A549 (cell line): ENCODE data around the gene HIKESHI. TPM values are rescaled to one million over a fixed set of nuclear protein-coding genes. Genes with fewer than 3 reads are reported as not detected.

Experiments used
- ATAC-seq, 2 experiments: fragments of 200-7000 bp in 1 of 2; fragments of >200 bp in 1 of 2; cut with Nextera tagmentation in 1 of 2; cut with Tn5 transposase in 1 of 2; 3 replicates each; pipeline versions ENCODE4 v1.8.0 to v1.9.1; 2018 to 2020; ENCODE audit warnings: mild to moderate bottlenecking in 1 of 2, moderate library complexity in 1 of 2
- CTCF ChIA-PET: fragments of 300-600 bp; sonication (Branson Sonifier 250); formaldehyde crosslinking; extraction: SDS; loops from one replicate; lab custom pipeline; 2021; ENCODE audit warnings: antibody characterized with exemption, inconsistent platforms; lab: Yijun Ruan, JAX
- POLR2A ChIA-PET: fragments of 350-600 bp; formaldehyde crosslinking; extraction: SDS; loops from one replicate; lab custom pipeline; 2021; ENCODE audit warnings: antibody characterized with exemption, inconsistent platforms; lab: Yijun Ruan, JAX
- DNase-seq, 2 experiments: peaks; one replicate each; pipeline versions ENCODE4 v3.0.0 to v3.0.0-alpha.2; 2011 to 2016; ENCODE audit warnings: low read depth in 1 of 2, low spot score in 1 of 2
- FAIRE-seq: peaks from 2 replicates; lab custom pipeline; 2011; peaks lifted over from hg19 to GRCh38; lab: Jason Lieb, UNC
- H3K27ac ChIP-seq, 2 experiments: fragments of >200 bp; sonication (Bioruptor Twin); formaldehyde crosslinking; 3 replicates each; pipeline ENCODE4 v1.5.1; 2016 to 2017
- H3K4me1 ChIP-seq: fragments of >200 bp; sonication (Bioruptor Twin); formaldehyde crosslinking; 3 replicates; pipeline ENCODE4 v1.6.1; 2016
- H3K4me2 ChIP-seq: fragments of >200 bp; sonication (Bioruptor Twin); formaldehyde crosslinking; 3 replicates; pipeline ENCODE4 v1.6.1; 2016
- H3K4me3 ChIP-seq: fragments of >200 bp; sonication (Bioruptor Twin); formaldehyde crosslinking; 3 replicates; pipeline ENCODE4 v1.5.1; 2016
- H3K9me3 ChIP-seq: fragments of >200 bp; sonication (Bioruptor Twin); formaldehyde crosslinking; 3 replicates; pipeline ENCODE4 v1.6.1; 2016
- BHLHE40 ChIP-seq: IDR thresholded peaks from 2 replicates; pipeline ENCODE4 v1.6.1; 2012; ENCODE audit warnings: low read depth, low read length, inconsistent platforms
- CBX8 ChIP-seq: fragments of 200-600 bp; sonication (generic); IDR thresholded peaks from 2 replicates; pipeline ENCODE4 v1.6.1; 2016
- EHMT2 ChIP-seq: fragments of 200-600 bp; sonication (generic); IDR thresholded peaks from 2 replicates; pipeline ENCODE4 v1.6.1; 2016; ENCODE audit warnings: antibody characterized with exemption, low read depth, mild to moderate bottlenecking, moderate library complexity
- EP300 ChIP-seq, 2 experiments: fragments of >200 bp; sonication (Bioruptor Twin); formaldehyde crosslinking; IDR thresholded peaks; 2 replicates in 1 of 2; 3 replicates in 1 of 2; pipeline ENCODE4 v1.6.1; 2016 to 2017
- FOXS1 ChIP-seq: fragments of 250-450 bp; sonication (Bioruptor Pico); IDR thresholded peaks from 2 replicates; pipeline ENCODE4 v1.5.0; 2020; ENCODE audit warnings: mild to moderate bottlenecking, moderate library complexity
- GATA3 ChIP-seq: IDR thresholded peaks from 2 replicates; pipeline ENCODE4 v1.6.1; 2012; ENCODE audit warnings: borderline replicate concordance
- HOXB5 ChIP-seq: fragments of 250-450 bp; sonication (Bioruptor Pico); IDR thresholded peaks from 2 replicates; pipeline ENCODE4 v1.5.0; 2020; ENCODE audit warnings: mild to moderate bottlenecking, moderate library complexity
- JUNB ChIP-seq: fragments of >200 bp; sonication (Bioruptor Twin); formaldehyde crosslinking; IDR thresholded peaks from 2 replicates; pipeline ENCODE4 v1.6.1; 2016
- MAFK ChIP-seq: fragments of 450-650 bp; IDR thresholded peaks from 2 replicates; pipeline ENCODE4 v1.6.1; 2014; ENCODE audit not compliant: partially characterized antibody
- MYC ChIP-seq: IDR thresholded peaks from 2 replicates; pipeline ENCODE4 v1.6.1; 2012; ENCODE audit warnings: mild to moderate bottlenecking, inconsistent platforms, low read length, improper control_type of control experiment, borderline replicate concordance
- NFE2L2 ChIP-seq: fragments of 150-350 bp; conservative IDR thresholded peaks from 2 replicates; pipeline ENCODE4 v1.6.1; 2014; ENCODE audit warnings: low read length
- NPAS2 ChIP-seq: fragments of 250-450 bp; sonication (Bioruptor Pico); IDR thresholded peaks from 2 replicates; pipeline ENCODE4 v1.8.0; 2022; ENCODE audit warnings: mild to moderate bottlenecking, moderate library complexity, borderline replicate concordance
- NR3C1 ChIP-seq: fragments of >200 bp; sonication (Bioruptor Twin); formaldehyde crosslinking; IDR thresholded peaks from 3 replicates; pipeline ENCODE4 v1.6.1; 2017
- PHF8 ChIP-seq: fragments of 200-600 bp; sonication (generic); IDR thresholded peaks from 2 replicates; pipeline ENCODE4 v1.6.1; 2016; ENCODE audit warnings: low read depth, mild to moderate bottlenecking, antibody characterized with exemption, moderate library complexity, borderline replicate concordance
- POLR2A ChIP-seq: IDR thresholded peaks from 2 replicates; pipeline ENCODE4 v1.6.1; 2012; ENCODE audit warnings: mild to moderate bottlenecking, low read length
- POLR2AphosphoS2 ChIP-seq: conservative IDR thresholded peaks from 2 replicates; pipeline ENCODE4 v1.6.1; 2012; ENCODE audit warnings: low read length, improper control_type of control experiment, inconsistent platforms
- RNF2 ChIP-seq: fragments of 200-600 bp; sonication (generic); IDR thresholded peaks from 2 replicates; pipeline ENCODE4 v1.6.1; 2016; ENCODE audit warnings: low read depth, mild to moderate bottlenecking, antibody characterized with exemption, moderate library complexity, borderline replicate concordance
- ZC3H11A ChIP-seq: fragments of 450-650 bp; IDR thresholded peaks from 2 replicates; pipeline ENCODE4 v1.6.1; 2014; ENCODE audit warnings: antibody characterized with exemption, mild to moderate bottlenecking
- ZSCAN20 ChIP-seq: fragments of 250-450 bp; sonication (Bioruptor Pico); IDR thresholded peaks from 2 replicates; pipeline ENCODE4 v1.8.0; 2022; ENCODE audit warnings: mild to moderate bottlenecking, moderate library complexity
- WGBS: methylation state at CpG from one replicate; pipeline ENCODE4 v1.1.6; 2017; ENCODE audit errors: missing lambda C conversion rate; 5-methylcytosine and 5-hydroxymethylcytosine counted together
- polyA plus RNA-seq, 4 experiments: library from polyadenylated mRNA; depleted of rRNA in 3 of 4; stranded (reverse); fragments of >200 nt; fragmentation: RNase III in 1 of 4; extraction: RNeasy Plus Mini Kit Qiagen cat#74134 plus additional on column Dnase treatment in 1 of 4; gene quantifications; 2 replicates in 3 of 4; 3 replicates in 1 of 4; pipeline ENCODE4 v1.2.3, GENCODE V29; 2011 to 2017
- TF ChIP-seq, protein P1 (sequence below): fragments of 200-600 bp; sonication (generic); IDR thresholded peaks from 2 replicates; pipeline ENCODE4 v1.6.1; 2016; ENCODE audit warnings: antibody characterized with exemption, mild to moderate bottlenecking, moderate library complexity
- TF ChIP-seq, protein P2 (sequence below): IDR thresholded peaks from 2 replicates; pipeline ENCODE4 v1.6.1; 2012

HIKESHI gene
- polyA plus RNA-seq, 2 of the 4 experiments (the other 2 are of a cell fraction): 39.6 to 101 TPM

GRCh38 chr11:86374586-86374985 is 72.5 kb downstream of the HIKESHI start, which contains the start of gene CCDC81:
Gene CCDC81 (plus strand): TSS chr11:86374887. CDS start chr11:86375164, 277 bp downstream.
- ChIA-PET CTCF (interaction anchor here (0.7 to 4.2 kb wide), 2 partner anchors 13 to 17 kb away, joined by 3 to 18 read pairs; no protein-coding TSS in a partner anchor), POLR2A (no interaction called here)
- H3K27ac ChIP-seq: no peak within 1 kb of the TSS
- ATAC-seq (no peak), FAIRE-seq (no peak), DNase-seq (no peak)
- 83% methylated on average over 25 of the region's 25 CpGs for whole genome bisulfite sequencing
- H3K4me2 ChIP-seq: no peak within 1 kb of the TSS
- no peaks in the 10 kb centered on the region for H3K9me3 ChIP-seq
- H3K4me1 ChIP-seq: no peaks in the 10 kb centered on the region
- H3K4me3 ChIP-seq: no peak within 1 kb of the TSS
- TF ChIP-seq PHF8 (no peak), NR3C1 (no peak), EHMT2 (no peak), RNF2 (no peak), CBX8 (no peak), POLR2AphosphoS2 (no peak), EP300 (IDR thresholded peaks at IDR 0.05) (no peak), FOXS1 (CRISPR knock-in tag) (no peak), MYC (no peak), GATA3 (no peak), ZSCAN20 (CRISPR knock-in tag) (no peak), JUNB (no peak), POLR2A (no peak), ZC3H11A (no peak), NPAS2 (CRISPR knock-in tag) (no peak)
- TF ChIP-seq, protein P1, sequence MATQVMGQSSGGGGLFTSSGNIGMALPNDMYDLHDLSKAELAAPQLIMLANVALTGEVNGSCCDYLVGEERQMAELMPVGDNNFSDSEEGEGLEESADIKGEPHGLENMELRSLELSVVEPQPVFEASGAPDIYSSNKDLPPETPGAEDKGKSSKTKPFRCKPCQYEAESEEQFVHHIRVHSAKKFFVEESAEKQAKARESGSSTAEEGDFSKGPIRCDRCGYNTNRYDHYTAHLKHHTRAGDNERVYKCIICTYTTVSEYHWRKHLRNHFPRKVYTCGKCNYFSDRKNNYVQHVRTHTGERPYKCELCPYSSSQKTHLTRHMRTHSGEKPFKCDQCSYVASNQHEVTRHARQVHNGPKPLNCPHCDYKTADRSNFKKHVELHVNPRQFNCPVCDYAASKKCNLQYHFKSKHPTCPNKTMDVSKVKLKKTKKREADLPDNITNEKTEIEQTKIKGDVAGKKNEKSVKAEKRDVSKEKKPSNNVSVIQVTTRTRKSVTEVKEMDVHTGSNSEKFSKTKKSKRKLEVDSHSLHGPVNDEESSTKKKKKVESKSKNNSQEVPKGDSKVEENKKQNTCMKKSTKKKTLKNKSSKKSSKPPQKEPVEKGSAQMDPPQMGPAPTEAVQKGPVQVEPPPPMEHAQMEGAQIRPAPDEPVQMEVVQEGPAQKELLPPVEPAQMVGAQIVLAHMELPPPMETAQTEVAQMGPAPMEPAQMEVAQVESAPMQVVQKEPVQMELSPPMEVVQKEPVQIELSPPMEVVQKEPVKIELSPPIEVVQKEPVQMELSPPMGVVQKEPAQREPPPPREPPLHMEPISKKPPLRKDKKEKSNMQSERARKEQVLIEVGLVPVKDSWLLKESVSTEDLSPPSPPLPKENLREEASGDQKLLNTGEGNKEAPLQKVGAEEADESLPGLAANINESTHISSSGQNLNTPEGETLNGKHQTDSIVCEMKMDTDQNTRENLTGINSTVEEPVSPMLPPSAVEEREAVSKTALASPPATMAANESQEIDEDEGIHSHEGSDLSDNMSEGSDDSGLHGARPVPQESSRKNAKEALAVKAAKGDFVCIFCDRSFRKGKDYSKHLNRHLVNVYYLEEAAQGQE: no peak
- TF ChIP-seq, protein P2, sequence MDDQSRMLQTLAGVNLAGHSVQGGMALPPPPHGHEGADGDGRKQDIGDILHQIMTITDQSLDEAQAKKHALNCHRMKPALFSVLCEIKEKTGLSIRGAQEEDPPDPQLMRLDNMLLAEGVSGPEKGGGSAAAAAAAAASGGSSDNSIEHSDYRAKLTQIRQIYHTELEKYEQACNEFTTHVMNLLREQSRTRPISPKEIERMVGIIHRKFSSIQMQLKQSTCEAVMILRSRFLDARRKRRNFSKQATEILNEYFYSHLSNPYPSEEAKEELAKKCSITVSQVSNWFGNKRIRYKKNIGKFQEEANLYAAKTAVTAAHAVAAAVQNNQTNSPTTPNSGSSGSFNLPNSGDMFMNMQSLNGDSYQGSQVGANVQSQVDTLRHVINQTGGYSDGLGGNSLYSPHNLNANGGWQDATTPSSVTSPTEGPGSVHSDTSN: no peak

DNA sequence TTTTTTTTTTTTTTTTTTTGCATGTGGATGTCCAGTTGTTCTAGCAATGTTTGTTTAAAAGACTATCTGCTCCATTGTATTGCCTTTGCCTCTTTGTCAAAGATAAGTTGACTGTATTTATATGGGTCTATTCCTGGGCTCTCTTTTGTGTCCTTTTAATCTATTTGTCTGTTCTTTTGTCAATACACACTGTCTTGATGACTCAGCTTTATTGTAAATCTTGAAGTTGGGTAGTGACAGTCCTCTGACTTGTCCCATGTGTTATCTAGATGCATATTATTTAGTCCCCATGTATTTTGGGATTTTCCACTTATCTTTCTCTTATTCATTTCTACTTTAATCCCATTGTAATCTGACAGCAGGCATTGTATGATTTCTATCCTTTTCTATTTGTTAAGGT is 75.9 kb downstream of the HIKESHI start:
- Histone ChIP-seq H3K4me1 (no peaks in the 10 kb centered on the region), H3K9me3 (no peaks in the 10 kb centered on the region), H3K4me3 (no peak overlapping the region), H3K27ac (no peak overlapping the region), H3K4me2 (no peak overlapping the region)
- DNase-seq (no peak), ATAC-seq (no peak), FAIRE-seq (no peak)
- ChIA-PET CTCF (no interaction called here), POLR2A (no interaction called here)
- TF ChIP-seq POLR2A: no peak
- no peak for TF ChIP-seq HOXB5
- TF ChIP-seq BHLHE40: no peak
- peak; percentile 90 for TF ChIP-seq MAFK
- TF ChIP-seq NFE2L2: no peak
- no peak for TF ChIP-seq RNF2
